Calu3 (cell line): ENCODE measurements around the gene ARHGEF11. TPM values are rescaled to one million over a fixed set of nuclear protein-coding genes. Genes with fewer than 3 reads are reported as not detected.

Experiments used
- BruUV-seq: library from RNA; stranded (reverse); fragments of 400-500 nt; replicated peaks from 2 replicates; lab custom pipeline; 2021; lab: Mats Ljungman, UMichigan
- CTCF ChIA-PET: fragments of 300-600 bp; sonication (Branson Sonifier 250); formaldehyde crosslinking; loops from one replicate; lab custom pipeline; 2022; ENCODE audit warnings: antibody characterized with exemption; lab: Charles Lee
- DNase-seq: peaks from one replicate; pipeline ENCODE4 v3.0.0; 2022
- H3K27ac Mint-ChIP-seq: one replicate; pipeline ENCODE4 v1.8.0; 2022; ENCODE audit warnings: mixed read lengths; ENCODE audit not compliant: unreplicated experiment
- H3K27me3 Mint-ChIP-seq: one replicate; pipeline ENCODE4 v1.8.0; 2022; ENCODE audit warnings: mixed read lengths; ENCODE audit not compliant: unreplicated experiment
- H3K36me3 Mint-ChIP-seq: one replicate; pipeline ENCODE4 v1.8.0; 2022; ENCODE audit warnings: mild to moderate bottlenecking, moderate library complexity, mixed read lengths; ENCODE audit not compliant: insufficient read depth, unreplicated experiment
- H3K4me1 Mint-ChIP-seq: one replicate; pipeline ENCODE4 v1.8.0; 2022; ENCODE audit warnings: mild to moderate bottlenecking, low read depth, mixed read lengths; ENCODE audit not compliant: unreplicated experiment
- H3K4me3 Mint-ChIP-seq: one replicate; pipeline ENCODE4 v1.8.0; 2022; ENCODE audit warnings: mild to moderate bottlenecking, low read depth, moderate library complexity, mixed read lengths; ENCODE audit not compliant: unreplicated experiment
- H3K9me3 Mint-ChIP-seq: one replicate; pipeline ENCODE4 v1.8.0; 2022; ENCODE audit warnings: low read depth, mixed read lengths; ENCODE audit not compliant: unreplicated experiment
- intact Hi-C: fragments of 100-400 bp; cut with micrococcal nuclease; formaldehyde crosslinking; loops from one replicate; pipeline ENCODE4 v1.10.0; 2022; ENCODE audit not compliant: unreplicated experiment
- total RNA-seq: library from RNA; stranded (reverse); gene quantifications from 2 replicates; pipeline ENCODE4 v1.2.3, GENCODE V29; 2022
- TF ChIP-seq, protein P1 (sequence below): fragments of 200-600 bp; IDR thresholded peaks from one replicate; pipeline ENCODE4 v1.8.0; 2022; ENCODE audit warnings: antibody characterized with exemption; ENCODE audit not compliant: unreplicated experiment

The ARHGEF11 gene
- total RNA-seq, 1 experiment from 2014 or later: 44.1 TPM

DNA sequence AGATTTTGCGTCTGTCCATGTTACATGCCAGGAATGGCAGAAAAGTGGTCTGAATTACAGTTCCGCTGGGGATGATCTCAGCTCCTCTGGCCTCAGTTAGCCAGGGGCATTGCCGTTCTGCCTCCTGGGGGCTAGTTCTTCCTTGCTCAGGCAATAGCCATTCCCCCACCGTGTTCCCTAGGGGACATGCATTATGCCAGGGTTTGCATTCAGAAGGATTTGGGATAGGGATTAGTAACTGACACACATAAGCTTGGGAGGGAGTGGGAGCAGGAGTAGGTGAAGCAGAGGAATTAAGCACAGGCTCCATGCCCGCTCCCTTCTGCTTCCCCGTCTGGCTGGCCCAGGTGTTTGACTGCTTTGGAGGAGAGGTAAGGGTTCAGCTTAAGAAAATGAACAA lies 112.4 kb downstream of the ARHGEF11 start:
- H3K4me3 Mint-ChIP-seq: no peak overlapping the region
- TF ChIP-seq, protein P1, sequence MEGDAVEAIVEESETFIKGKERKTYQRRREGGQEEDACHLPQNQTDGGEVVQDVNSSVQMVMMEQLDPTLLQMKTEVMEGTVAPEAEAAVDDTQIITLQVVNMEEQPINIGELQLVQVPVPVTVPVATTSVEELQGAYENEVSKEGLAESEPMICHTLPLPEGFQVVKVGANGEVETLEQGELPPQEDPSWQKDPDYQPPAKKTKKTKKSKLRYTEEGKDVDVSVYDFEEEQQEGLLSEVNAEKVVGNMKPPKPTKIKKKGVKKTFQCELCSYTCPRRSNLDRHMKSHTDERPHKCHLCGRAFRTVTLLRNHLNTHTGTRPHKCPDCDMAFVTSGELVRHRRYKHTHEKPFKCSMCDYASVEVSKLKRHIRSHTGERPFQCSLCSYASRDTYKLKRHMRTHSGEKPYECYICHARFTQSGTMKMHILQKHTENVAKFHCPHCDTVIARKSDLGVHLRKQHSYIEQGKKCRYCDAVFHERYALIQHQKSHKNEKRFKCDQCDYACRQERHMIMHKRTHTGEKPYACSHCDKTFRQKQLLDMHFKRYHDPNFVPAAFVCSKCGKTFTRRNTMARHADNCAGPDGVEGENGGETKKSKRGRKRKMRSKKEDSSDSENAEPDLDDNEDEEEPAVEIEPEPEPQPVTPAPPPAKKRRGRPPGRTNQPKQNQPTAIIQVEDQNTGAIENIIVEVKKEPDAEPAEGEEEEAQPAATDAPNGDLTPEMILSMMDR: no peak
- CTCF ChIA-PET: no interaction called here
- H3K9me3 Mint-ChIP-seq: no peaks in the 10 kb centered on the region
- DNase-seq: no peak
- H3K36me3 Mint-ChIP-seq: peaks cover 16% of the 10 kb centered on the region
- H3K27ac Mint-ChIP-seq: no peak overlapping the region
- peaks cover 39% of the 10 kb centered on the region for H3K27me3 Mint-ChIP-seq
- intact Hi-C loops: no loop called here
- no TSS peak for BruUV-seq
- H3K4me1 Mint-ChIP-seq: no peaks in the 10 kb centered on the region

DNA sequence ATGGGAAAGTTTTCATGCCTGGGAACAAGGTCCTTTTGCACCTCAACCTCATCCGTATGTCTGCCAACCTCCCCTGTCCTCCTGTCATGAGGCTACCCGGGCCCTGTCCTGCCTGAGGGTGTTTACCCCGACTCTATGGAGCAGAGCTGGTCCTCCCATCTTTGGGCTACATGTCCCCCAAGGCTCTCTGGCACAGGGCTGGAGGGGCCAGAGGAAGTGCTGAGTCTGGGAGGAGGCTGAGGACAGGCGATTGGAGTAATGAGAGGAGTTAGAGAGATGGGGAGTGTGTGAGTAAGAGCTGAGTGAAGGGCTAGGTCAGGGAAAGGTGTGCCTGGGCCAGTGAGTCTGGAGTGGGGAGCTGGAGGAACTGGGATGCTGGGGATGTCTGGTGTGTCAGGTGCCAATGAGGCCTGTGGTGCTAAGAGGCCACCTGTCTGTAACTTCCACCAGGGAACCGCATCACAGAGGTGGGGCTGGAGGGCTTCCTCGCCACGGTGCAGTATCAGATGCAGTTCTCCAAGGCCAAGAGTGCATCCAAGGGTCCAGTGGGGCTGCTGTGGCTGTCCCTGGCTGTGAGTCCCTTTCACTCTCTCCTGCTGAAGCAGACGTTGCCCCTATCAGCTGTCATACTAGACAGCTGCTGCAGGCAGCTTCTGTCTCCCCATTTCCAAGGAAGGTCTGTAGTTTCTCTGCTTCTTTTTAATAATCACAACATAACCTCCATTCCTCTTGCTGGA lies 113.4 kb downstream of the ARHGEF11 start:
- BruUV-seq: no TSS peak
- H3K4me1 Mint-ChIP-seq: peaks cover 5% of the 10 kb centered on the region

DNA sequence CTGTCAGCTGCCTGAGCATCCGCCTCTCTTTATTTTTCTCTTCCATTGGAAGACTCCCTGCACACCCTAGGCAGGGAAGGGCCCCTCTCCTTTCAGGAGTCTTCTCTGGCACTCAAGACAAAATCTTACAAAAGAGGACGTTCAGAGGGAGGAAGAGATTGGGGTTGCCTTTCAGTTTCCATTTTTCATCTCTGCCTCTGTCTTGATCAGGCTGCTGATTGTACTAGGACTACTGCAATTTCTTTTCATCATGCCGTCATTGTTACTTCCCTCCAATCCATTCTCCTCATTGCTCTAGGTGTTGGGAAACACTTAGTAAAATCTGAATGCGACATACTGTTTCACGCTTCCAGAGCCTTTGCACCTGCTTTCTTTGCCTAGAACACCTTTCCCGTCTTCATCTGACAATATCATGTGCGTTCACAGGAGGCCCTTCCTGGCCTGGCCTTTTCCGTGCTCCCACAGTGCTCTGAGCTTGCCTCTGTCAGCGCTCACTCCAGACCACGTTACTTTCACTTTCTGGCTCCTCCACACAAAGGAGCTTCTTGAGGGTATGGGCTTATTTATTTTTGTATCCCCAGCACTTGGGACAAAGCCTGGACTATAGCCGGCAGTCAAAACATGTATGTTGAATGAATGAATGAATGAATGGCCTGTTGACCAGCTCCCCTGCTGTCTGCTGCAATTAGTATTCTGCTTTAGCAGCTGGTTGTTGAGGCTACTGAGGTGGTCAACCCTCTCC lies 114.2 kb downstream of the ARHGEF11 start:
- Mint-ChIP-seq H3K27me3 (peaks cover 56% of the 10 kb centered on the region), H3K9me3 (no peaks in the 10 kb centered on the region), H3K36me3 (peaks cover 15% of the 10 kb centered on the region), H3K4me1 (peaks cover 7% of the 10 kb centered on the region), H3K4me3 (no peak overlapping the region), H3K27ac (peak overlapping the region; percentile 6)
- intact Hi-C loops: no loop called here
- CTCF ChIA-PET: interaction anchor here (1.1 kb wide), 1 partner anchor 41 kb away, joined by 5 read pairs; no protein-coding TSS in a partner anchor
- BruUV-seq: TSS peak; percentile 15
- DNase-seq: no peak
- TF ChIP-seq, protein P1: no peak

More for the DNA sequence above, 113.4 kb downstream of the ARHGEF11 start:
- Mint-ChIP-seq H3K9me3 (no peaks in the 10 kb centered on the region), H3K4me3 (no peak overlapping the region), H3K27me3 (peaks cover 48% of the 10 kb centered on the region), H3K36me3 (peaks cover 15% of the 10 kb centered on the region), H3K27ac (no peak overlapping the region)
- intact Hi-C loops: no loop called here
- TF ChIP-seq, protein P1: no peak
- no peak for DNase-seq
- CTCF ChIA-PET: interaction anchor here (0.7 to 1.1 kb wide), 3 partner anchors 42 to 281 kb away, joined by 3 to 5 read pairs (median 3); no protein-coding TSS in a partner anchor

DNA sequence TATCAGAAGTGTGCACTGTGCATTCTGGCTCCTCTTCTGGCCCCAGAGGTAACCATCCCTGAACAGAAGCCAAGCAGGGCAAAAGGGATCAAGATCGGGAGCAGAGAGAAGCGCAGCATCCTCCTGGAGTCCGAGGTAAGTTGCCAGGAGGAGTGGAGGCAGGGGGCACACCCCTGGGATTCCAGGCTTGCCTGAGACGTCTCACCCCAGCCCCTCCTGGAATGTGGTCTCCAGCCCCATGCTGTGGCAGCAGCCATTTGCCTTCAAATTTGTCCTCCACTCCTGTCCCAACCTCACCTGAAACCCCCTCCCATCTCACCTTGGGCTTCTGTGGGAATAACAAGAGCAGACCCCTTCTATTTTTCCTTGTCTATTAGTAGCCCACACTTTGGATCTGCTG lies 115.1 kb downstream of the ARHGEF11 start:
- no TSS peak for BruUV-seq
- Mint-ChIP-seq H3K4me1 (peaks cover 7% of the 10 kb centered on the region), H3K9me3 (no peaks in the 10 kb centered on the region), H3K27ac (peak overlapping the region; percentile 6), H3K27me3 (peaks cover 65% of the 10 kb centered on the region), H3K4me3 (no peak overlapping the region), H3K36me3 (peaks cover 15% of the 10 kb centered on the region)
- intact Hi-C loops: no loop called here
- CTCF ChIA-PET: interaction anchor here (0.6 kb wide), 1 partner anchor 210 kb away, joined by 3 read pairs; no protein-coding TSS in a partner anchor
- DNase-seq: no peak
- TF ChIP-seq, protein P1: no peak
